Astrocyte (in vitro differentiated cells and primary cell): ENCODE data around the gene TLL2.

Source experiments
- EZH2 ChIP-seq: IDR thresholded peaks from 2 replicates; pipeline ENCODE4 v1.6.1; 2012; ENCODE audit warnings: mild to moderate bottlenecking, low read length, inconsistent platforms; ENCODE audit not compliant: insufficient read depth
- TF ChIP-seq, protein P1 (sequence below): IDR thresholded peaks from 2 replicates; pipeline ENCODE4 v1.5.1; 2011; ENCODE audit warnings: low read depth, mild to moderate bottlenecking, inconsistent platforms, low read length, moderate library complexity; ENCODE audit not compliant: insufficient read depth

DNA sequence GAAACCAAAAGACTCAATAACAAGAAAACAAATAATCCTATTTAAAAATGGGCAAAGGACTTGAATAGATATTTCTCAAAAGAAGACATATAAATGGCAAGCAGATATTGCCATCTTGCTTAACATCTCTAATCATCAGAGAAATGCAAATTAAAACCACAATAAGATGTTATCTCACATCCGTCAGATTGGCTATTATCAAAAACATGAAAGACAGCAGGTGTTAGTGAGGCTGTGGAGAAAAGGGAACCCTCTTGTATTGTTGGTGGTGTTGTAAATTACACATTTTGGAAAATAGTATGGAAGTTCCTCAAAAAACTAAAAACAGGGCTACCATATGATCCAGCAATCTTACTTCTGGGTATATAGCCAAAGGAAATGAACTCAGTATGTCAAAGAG is 180.6 kb downstream of the TLL2 start:
- TF ChIP-seq, protein P1, sequence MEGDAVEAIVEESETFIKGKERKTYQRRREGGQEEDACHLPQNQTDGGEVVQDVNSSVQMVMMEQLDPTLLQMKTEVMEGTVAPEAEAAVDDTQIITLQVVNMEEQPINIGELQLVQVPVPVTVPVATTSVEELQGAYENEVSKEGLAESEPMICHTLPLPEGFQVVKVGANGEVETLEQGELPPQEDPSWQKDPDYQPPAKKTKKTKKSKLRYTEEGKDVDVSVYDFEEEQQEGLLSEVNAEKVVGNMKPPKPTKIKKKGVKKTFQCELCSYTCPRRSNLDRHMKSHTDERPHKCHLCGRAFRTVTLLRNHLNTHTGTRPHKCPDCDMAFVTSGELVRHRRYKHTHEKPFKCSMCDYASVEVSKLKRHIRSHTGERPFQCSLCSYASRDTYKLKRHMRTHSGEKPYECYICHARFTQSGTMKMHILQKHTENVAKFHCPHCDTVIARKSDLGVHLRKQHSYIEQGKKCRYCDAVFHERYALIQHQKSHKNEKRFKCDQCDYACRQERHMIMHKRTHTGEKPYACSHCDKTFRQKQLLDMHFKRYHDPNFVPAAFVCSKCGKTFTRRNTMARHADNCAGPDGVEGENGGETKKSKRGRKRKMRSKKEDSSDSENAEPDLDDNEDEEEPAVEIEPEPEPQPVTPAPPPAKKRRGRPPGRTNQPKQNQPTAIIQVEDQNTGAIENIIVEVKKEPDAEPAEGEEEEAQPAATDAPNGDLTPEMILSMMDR = no peak
- TF ChIP-seq EZH2 = no peak
